Uterus (tissue), 2 donors: ENCODE data around the gene SMIM1.

Experiments used
- POLR2A ChIP-seq, 2 donors: fragments of 450-650 bp; IDR thresholded peaks; one replicate each; pipeline ENCODE4 v1.6.1; 2016; ENCODE audit warnings: antibody characterized with exemption in 2 of 2, mild to moderate bottlenecking in 1 of 2, moderate library complexity in 1 of 2
- TF ChIP-seq, protein P1 (sequence below), 4 experiments: fragments of 200-600 bp in 2 of 4; fragments of 450-650 bp in 2 of 4; sonication (generic) in 2 of 4; IDR thresholded peaks; one replicate each; pipeline ENCODE4 v1.5.1; 2016 to 2019; ENCODE audit warnings: antibody characterized with exemption in 4 of 4, mild to moderate bottlenecking in 2 of 4, moderate library complexity in 1 of 4

GRCh38 chr1:3825356-3825755 lies 52.8 kb downstream of the SMIM1 start:
- no peak for TF ChIP-seq POLR2A (IDR thresholded peaks at IDR 0.05)
- TF ChIP-seq, protein P1, sequence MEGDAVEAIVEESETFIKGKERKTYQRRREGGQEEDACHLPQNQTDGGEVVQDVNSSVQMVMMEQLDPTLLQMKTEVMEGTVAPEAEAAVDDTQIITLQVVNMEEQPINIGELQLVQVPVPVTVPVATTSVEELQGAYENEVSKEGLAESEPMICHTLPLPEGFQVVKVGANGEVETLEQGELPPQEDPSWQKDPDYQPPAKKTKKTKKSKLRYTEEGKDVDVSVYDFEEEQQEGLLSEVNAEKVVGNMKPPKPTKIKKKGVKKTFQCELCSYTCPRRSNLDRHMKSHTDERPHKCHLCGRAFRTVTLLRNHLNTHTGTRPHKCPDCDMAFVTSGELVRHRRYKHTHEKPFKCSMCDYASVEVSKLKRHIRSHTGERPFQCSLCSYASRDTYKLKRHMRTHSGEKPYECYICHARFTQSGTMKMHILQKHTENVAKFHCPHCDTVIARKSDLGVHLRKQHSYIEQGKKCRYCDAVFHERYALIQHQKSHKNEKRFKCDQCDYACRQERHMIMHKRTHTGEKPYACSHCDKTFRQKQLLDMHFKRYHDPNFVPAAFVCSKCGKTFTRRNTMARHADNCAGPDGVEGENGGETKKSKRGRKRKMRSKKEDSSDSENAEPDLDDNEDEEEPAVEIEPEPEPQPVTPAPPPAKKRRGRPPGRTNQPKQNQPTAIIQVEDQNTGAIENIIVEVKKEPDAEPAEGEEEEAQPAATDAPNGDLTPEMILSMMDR (IDR thresholded peaks at IDR 0.05), result no peak
